ENCODE data around the gene LRRC17.
"Not testable (repeated sequence)": the region's sequence is repeated elsewhere in the genome, so short reads cannot be mapped to it uniquely, and the experiment has no call there.

LRRC17 gene

DNA sequence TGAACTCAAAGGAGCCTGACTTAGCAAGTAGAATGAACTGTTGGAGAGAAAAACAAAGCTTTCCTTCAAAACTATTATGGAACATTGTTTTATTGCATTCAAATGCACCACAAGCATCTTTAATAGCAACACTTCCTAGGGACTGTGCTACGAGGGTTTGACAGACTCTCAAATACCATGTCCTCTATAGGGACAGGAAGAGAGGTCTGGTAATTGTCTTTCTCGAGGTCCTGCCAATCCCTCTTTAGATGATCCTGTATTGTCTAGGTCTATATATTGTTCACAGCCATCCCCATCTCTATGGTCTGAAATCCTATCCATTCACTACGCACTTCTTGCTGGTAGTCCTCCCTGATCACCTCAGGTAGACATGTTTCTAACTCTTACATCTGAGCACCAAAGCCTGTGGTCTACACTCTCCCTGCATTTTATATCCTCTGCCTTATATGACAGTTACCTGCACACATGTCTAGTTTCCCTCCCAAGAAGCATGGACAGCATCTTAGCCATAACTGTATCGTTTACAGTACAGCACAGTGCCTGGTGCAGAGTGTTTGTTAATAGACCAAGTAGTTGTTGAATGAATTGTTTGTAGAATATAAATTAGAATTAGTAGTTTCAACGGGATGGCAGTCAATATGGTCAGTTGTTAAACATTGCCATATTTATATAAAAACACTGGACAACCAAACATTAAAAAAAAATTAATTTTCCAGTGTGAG, 21.7 kb upstream of the LRRC17 start:
- no peak for TF ChIP-seq ZNF274 (IDR thresholded peaks at IDR 0.05; ENCODE audit: low read depth, low read length)
- no peak overlapping the region for H3K4me3 ChIP-seq (ENCODE audit: low read length)

DNA sequence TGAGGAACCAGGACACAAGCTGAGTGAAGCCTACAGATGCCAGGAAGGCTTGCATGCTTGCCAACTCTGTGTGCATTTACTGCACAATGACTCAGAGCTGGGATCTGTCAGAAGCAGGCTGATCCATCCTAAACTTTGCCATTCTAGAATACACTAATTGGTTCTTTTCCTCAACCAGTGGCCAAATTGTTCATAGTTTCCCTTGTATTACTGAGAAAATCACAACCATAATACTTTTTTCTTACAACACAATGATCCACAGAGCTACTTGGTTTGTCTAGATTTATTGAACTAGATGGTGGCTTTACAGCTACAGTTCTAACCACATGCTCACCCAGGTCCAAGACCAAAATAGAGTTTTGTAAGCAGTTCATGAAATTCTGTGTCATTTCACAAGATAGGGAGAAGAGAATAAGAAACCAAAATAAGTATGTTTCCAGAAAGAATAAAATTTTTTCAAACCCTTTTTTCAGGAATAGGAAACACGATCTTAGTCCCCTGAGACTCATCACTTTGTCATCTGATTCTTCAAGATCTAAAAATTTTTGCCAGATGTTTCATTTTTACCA, 21.0 kb upstream of the LRRC17 start:
- no peak for TF ChIP-seq ZNF274 (IDR thresholded peaks at IDR 0.05; ENCODE audit: low read depth, low read length)
- H3K4me3 ChIP-seq (ENCODE audit: low read length): no peak overlapping the region

GRCh38 chr7:102892631-102893278, 20.0 kb upstream of the LRRC17 start:
- no peak for TF ChIP-seq ZNF274 (IDR thresholded peaks at IDR 0.05; ENCODE audit: low read depth, low read length)
- no peak overlapping the region for H3K4me3 ChIP-seq (ENCODE audit: low read length)

DNA sequence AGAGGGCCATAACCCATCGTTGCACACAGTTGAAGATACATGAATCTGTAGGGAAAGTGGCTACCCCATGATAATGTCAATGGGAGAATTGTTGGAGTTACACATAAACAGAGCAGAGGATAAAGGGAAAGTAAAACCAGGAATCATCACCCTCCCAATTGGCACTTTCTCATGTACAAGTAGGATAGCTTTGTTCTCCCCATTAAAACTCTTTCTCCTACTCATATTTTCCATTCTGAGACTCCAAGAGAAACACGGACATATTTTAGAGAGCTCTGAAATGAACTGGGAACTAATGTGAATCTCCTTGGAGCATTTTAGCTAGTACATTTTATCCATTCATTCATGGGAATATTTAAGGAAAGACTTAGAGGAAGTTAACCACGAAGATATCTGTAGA, 17.2 kb upstream of the LRRC17 start:
- no peak for TF ChIP-seq ZNF274 (IDR thresholded peaks at IDR 0.05; ENCODE audit: low read depth, low read length)
- H3K4me3 ChIP-seq (ENCODE audit: low read length): no peak overlapping the region

- no peak for TF ChIP-seq ZNF274 (IDR thresholded peaks at IDR 0.05; ENCODE audit: low read depth, low read length)
- no peak overlapping the region for H3K4me3 ChIP-seq (ENCODE audit: low read length)
Observed at GRCh38 chr7:102896585-102896984, 16.2 kb upstream of the LRRC17 start.

DNA sequence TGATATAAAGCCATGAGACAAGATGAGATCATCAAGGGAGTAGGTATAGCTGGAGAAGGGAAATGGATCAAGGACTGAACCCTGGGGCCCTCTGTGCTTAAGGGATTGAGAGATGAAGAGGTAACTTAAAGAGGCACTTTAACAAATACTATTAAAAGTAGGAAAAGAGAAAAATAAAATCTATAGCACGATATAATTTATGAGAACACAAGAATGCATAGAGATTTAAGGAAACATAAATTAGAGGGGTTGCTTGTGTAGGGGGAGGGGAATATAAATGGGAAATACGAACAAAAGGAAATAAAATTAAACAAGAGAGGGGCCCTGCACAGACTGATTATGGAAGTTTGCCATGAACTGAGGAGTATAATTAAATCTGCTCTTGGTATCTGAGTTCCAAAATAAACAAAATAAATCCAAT, 15.6 kb upstream of the LRRC17 start:
- no peak for TF ChIP-seq ZNF274 (IDR thresholded peaks at IDR 0.05; ENCODE audit: low read depth, low read length)
- H3K4me3 ChIP-seq (ENCODE audit: low read length): no peak overlapping the region

DNA sequence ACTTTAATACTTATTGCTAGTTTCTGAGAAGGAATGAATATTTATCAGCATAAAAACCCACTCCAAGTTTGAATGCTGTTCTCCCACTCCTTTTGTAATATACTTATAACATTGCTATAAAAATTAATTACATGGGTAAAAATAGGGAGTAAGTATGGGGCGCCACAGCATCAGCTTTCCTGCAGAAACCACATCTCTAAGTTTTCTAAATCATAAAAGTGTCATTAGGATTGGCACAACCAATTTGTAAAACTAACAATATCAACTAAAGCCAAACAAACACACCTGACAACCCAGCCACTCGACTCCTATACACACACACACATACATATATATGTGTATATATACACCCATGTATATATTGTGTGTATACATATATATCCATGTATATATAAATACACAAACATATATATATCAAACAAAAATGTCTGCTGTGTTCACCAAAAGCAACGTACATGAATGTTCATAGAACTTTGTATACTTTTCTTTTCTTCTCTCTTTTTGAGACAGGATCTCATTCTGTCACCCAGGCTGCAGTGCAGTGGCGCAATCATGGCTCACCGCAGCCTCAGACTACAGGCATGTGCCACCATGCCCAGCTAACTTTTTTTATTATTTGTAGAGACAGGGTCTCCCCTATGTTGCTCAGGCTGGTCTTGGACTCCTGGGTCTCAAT, 14.8 kb upstream of the LRRC17 start:
- TF ChIP-seq ZNF274 (IDR thresholded peaks at IDR 0.05; ENCODE audit: low read depth, low read length): no peak
- no peak overlapping the region for H3K4me3 ChIP-seq (ENCODE audit: low read length)

DNA sequence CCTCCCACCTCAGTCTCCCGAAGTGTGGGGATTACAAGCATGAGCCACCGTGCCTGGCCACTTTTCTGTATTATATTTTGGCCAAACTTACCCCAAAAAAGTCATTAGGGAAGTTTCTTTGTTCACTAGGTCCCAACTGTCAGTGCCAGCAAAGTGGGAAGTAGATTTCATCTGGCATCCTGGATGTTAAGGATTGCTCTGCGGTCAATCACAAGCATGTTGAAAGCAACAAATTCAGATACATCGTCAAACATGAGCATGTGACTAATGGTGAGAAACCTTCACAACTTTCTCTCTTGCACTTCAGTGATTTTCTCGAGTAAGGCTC, 14.3 kb upstream of the LRRC17 start:
- TF ChIP-seq ZNF274 (IDR thresholded peaks at IDR 0.05; ENCODE audit: low read depth, low read length): no peak
- H3K4me3 ChIP-seq (ENCODE audit: low read length): no peak overlapping the region

- not testable (repeated sequence) for H3K4me3 ChIP-seq (ENCODE audit: low read length)
Observed at GRCh38 chr7:102902052-102902451, 10.7 kb upstream of the LRRC17 start.

- H3K4me3 ChIP-seq (ENCODE audit: low read length): not testable (repeated sequence)
Observed at GRCh38 chr7:102903576-102903975, 9.2 kb upstream of the LRRC17 start.

- H3K4me3 ChIP-seq (ENCODE audit: low read length): no peak overlapping the region
- no peak for TF ChIP-seq ZNF274 (IDR thresholded peaks at IDR 0.05; ENCODE audit: low read depth, low read length)
Observed at GRCh38 chr7:102908676-102909075, 4.1 kb upstream of the LRRC17 start.

- TF ChIP-seq ZNF274 (IDR thresholded peaks at IDR 0.05; ENCODE audit: low read depth, low read length): no peak
- H3K4me3 ChIP-seq (ENCODE audit: low read length): no peak overlapping the region
Observed at GRCh38 chr7:102913826-102914225, 1.0 kb downstream of the LRRC17 start.

GRCh38 chr7:102914585-102914984, 1.8 kb downstream of the LRRC17 start:
- TF ChIP-seq ZNF274 (IDR thresholded peaks at IDR 0.05; ENCODE audit: low read depth, low read length): no peak
- no peak overlapping the region for H3K4me3 ChIP-seq (ENCODE audit: low read length)

DNA sequence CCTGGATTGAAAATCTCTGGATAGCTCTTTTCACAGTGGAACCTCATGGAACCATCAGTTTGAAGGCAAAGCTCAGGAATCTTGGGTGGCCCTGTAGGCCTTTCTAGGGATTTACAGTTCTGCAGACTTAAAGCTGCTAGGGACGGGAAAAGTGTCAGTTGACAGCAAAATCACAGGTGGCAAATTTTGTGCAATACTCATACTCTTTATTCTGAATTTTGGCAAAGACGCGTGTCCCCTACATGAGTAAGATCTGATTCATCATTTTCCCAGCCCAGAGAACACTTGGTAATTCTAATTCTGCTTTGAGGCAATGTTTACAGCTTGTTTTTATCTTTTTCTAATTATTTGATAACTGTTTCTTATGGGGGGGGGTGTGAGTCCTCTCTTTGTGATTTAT, 3.6 kb downstream of the LRRC17 start:
- no peak for TF ChIP-seq ZNF274 (IDR thresholded peaks at IDR 0.05; ENCODE audit: low read depth, low read length)
- H3K4me3 ChIP-seq (ENCODE audit: low read length): no peak overlapping the region

DNA sequence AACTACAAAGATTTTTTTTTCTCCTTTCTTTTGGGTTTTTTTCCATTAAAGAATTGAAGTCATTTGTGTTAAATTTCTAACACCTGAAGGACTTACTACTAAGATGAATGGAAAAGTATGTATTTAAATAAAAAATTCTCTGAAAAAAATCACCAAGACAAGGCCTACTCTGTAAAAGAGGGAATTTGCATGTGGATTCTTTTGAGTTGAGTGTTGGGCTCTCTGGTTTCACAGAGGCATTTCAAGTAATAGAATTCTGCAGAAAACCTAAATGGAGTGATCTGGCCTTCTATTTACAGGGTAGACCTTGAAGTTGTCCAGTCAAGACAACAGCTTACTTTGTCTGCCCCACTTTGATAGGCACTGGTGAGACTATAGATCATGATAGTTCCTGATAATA, 4.1 kb downstream of the LRRC17 start:
- TF ChIP-seq ZNF274 (IDR thresholded peaks at IDR 0.05; ENCODE audit: low read depth, low read length): no peak
- no peak overlapping the region for H3K4me3 ChIP-seq (ENCODE audit: low read length)

Measured in GM08714 (cell line).